GM19397 (cell line): ENCODE results near the gene TMEM235.

Experiments
- ATAC-seq: cut with Tn5 transposase; IDR thresholded peaks from one replicate; pipeline ENCODE4 v1.9.1; 2021; ENCODE audit warnings: mild to moderate bottlenecking, moderate library complexity; ENCODE audit not compliant: unreplicated experiment

TMEM235 gene

GRCh38 chr17:78269955-78270381 is 38.5 kb downstream of the TMEM235 start:
- no peak for ATAC-seq

GRCh38 chr17:78271419-78272170 is 40.2 kb downstream of the TMEM235 start:
- ATAC-seq = no peak

GRCh38 chr17:78272181-78272913 is 40.9 kb downstream of the TMEM235 start:
- no peak for ATAC-seq

- no peak for ATAC-seq
Measured at GRCh38 chr17:78272914-78273258, 41.5 kb downstream of the TMEM235 start.

DNA sequence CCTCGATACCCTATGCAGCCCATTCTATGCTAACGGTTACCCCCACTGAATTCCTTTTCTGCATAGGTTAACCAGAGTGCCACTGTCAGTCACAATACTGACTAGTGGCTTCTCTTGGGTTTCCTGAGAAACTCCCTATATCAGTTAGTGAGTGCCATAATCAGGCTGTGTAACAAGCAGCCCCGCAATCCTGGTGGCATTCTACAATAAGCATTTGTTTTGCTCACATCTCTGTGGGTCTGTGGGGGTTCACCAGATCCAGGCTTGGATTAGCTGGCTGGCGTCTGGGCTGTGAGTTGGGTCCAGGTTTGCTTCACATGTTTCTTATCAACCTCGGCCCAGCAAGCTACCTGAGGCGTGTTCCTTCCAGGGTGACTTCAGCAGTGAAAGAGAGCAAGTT is 42.4 kb downstream of the TMEM235 start:
- ATAC-seq = no peak

GRCh38 chr17:78275355-78275754 is 43.9 kb downstream of the TMEM235 start:
- no peak for ATAC-seq

DNA sequence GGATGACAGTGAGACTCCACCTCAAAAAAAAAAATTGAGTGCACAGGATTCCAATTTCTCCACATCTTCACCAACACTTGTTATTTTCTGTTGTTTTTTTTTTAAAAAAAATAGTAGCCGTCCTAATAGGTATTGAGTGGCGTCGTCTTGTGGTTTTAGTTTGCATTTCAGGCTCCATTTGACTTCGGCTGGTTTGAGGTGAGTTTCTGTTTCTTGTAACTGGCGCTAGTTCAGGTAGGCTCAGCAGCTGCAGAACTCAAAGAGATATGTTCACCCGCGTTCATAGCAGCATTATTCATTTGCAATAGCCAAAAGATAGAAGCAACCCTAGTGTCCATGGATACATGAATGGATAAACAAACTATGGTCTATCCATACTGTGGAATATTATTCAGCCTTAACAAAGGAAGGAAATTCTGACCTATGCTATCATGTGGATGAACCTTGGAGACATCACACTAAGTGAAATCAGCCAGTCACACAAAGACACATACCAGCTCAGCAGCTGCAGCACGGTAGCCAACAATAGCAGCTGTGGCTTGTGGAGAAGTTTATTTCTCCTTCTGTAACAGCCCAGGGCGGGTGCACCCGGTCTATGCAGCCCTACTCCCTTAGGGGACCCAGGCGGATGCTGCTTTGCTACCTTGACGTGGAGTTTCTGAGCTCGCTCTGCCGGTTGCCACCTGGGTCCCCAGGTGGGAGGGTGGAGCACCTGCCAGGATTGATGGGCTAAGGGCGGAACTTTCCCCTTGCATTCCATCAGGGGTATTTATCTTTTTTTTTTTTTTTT is 44.9 kb downstream of the TMEM235 start:
- ATAC-seq = no peak

DNA sequence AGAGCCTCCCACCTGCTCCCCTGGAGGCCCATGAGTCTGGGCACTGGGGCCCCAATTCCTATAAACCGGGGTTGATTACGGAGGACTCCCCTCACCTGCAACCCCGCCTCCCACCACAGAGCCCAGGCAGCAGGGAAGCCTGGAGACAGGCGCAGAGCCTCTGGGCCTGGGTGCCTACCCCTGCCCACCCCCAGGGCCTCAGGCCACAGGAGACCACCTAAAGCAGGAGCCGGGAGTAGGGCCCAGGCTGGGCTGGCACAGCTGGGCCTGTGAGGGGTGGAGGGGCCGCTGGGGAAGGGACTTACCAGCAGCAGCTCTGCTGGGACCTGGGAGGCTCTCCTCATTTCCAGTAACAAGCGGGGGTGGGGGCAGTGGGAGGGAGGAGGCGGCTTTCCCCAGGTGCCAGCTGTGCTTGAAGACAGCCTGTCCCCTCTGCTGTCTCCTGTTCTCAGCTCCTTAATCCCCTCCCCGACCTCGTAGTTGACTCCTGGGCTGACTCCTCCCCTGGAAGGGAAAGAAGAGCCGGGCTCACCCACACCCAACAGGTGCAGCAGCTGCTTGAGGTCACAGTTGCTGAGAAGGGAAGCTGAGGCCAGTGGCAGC is 46.8 kb downstream of the TMEM235 start:
- ATAC-seq = no peak

DNA sequence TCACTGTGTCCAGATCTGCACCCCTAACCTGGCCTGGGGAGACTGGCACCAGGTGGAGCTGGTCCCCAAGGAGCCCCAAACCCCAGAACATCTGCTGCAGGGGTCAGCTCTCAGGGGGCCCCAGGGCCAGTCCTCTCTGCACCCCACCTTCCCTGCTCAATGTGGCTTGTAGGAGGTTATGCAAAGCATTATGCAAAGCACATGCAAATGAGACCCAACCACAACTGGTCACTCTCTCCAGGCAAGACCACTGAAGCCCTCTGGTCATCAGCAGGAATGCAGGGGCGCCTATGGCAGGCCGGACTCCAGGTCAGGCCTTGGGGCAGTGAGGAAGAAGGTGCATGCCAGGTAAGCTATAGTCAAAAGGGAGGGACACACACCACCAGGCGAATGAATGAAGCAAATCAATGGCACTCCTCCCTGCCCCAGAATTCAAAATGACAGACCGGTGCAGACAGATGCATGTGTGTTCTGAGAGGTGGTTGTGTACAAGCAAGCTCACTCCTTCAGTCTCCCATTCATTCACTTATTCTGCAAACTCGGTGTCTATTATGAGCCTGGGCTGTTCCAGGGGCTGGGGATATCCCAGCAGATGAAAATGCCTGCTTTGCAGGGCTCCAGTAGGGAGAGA is 48.0 kb downstream of the TMEM235 start:
- no peak for ATAC-seq

- ATAC-seq = no peak
Measured at GRCh38 chr17:78281249-78281845, 49.9 kb downstream of the TMEM235 start.

DNA sequence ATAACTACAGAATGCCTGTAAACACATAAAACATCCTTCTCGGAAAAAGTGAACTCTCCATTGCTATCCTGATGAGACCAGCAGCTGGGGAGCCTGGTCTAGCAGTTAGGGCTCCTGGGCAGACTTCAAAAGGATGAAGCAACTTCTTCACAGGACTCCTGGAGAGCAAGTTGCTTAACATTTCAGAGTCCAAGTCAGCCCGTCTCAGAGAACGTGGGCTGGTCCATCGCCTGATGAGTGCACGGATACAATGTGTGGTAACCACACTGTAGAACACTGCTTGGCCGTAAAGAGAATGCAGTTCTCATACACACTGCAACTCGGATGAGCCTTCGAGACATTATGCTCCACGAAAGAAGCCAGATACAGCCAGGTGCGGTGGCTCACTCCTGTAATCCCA is 52.7 kb downstream of the TMEM235 start:
- no peak for ATAC-seq

GRCh38 chr17:78289004-78289403 is 57.6 kb downstream of the TMEM235 start:
- no peak for ATAC-seq

- no peak for ATAC-seq
Measured at GRCh38 chr17:78289802-78290363, 58.5 kb downstream of the TMEM235 start.
